H9 (cell line): Measurements from ENCODE around the gene SEMA6A. TPM values are rescaled to one million over a fixed set of nuclear protein-coding genes. Genes with fewer than 3 reads are reported as not detected.

ENCODE experiments used
- DNase-seq: peaks from one replicate; pipeline ENCODE4 v3.0.0-alpha.2; 2017
- H2AFZ ChIP-seq: one replicate; pipeline ENCODE4 v1.6.1; 2013; ENCODE audit warnings: mild to moderate bottlenecking, low read length, control low read depth, moderate library complexity
- H2AK5ac ChIP-seq: 2 replicates; pipeline ENCODE4 v1.6.1; 2013; ENCODE audit warnings: low read length, control low read depth, mixed read lengths; ENCODE audit not compliant: insufficient read length
- H2BK120ac ChIP-seq: one replicate; pipeline ENCODE4 v1.6.1; 2013; ENCODE audit warnings: low read depth, mild to moderate bottlenecking, low read length, control low read depth, inconsistent platforms; ENCODE audit not compliant: poor library complexity, severe bottlenecking
- H2BK12ac ChIP-seq: 2 replicates; pipeline ENCODE4 v1.6.1; 2013; ENCODE audit warnings: low read length, control low read depth, mixed read lengths, low read depth; ENCODE audit not compliant: insufficient read length
- H2BK15ac ChIP-seq: 2 replicates; pipeline ENCODE4 v1.6.1; 2013; ENCODE audit warnings: low read depth, low read length, control low read depth
- H2BK20ac ChIP-seq: one replicate; pipeline ENCODE4 v1.6.1; 2013; ENCODE audit warnings: low read depth, mild to moderate bottlenecking, low read length, control low read depth, inconsistent platforms; ENCODE audit not compliant: poor library complexity, severe bottlenecking
- H2BK5ac ChIP-seq: 2 replicates; pipeline ENCODE4 v1.6.1; 2013; ENCODE audit warnings: low read length, control low read depth, mixed read lengths; ENCODE audit not compliant: insufficient read length
- H3K14ac ChIP-seq: 2 replicates; pipeline ENCODE4 v1.6.1; 2013; ENCODE audit warnings: low read length, control low read depth; ENCODE audit not compliant: insufficient read depth
- H3K18ac ChIP-seq: 2 replicates; pipeline ENCODE4 v1.6.1; 2013; ENCODE audit warnings: low read depth, mild to moderate bottlenecking, mixed read lengths, low read length, control low read depth; ENCODE audit not compliant: insufficient read length
- H3K23ac ChIP-seq: 2 replicates; pipeline ENCODE4 v1.6.1; 2013; ENCODE audit warnings: low read length, control low read depth, mixed read lengths, low read depth; ENCODE audit not compliant: insufficient read length
- H3K23me2 ChIP-seq: 2 replicates; pipeline ENCODE4 v1.6.1; 2013; ENCODE audit warnings: low read depth, mild to moderate bottlenecking, mixed read lengths, low read length, control low read depth; ENCODE audit not compliant: insufficient read length, poor library complexity, severe bottlenecking
- H3K27ac ChIP-seq: 2 replicates; pipeline ENCODE4 v1.5.1; 2013; ENCODE audit warnings: low read length, control low read depth, mixed read lengths, low read depth; ENCODE audit not compliant: insufficient read length
- H3K27me3 ChIP-seq: 2 replicates; pipeline ENCODE4 v1.6.1; 2013; ENCODE audit warnings: low read length, control low read depth, inconsistent platforms; ENCODE audit not compliant: insufficient read depth
- H3K4ac ChIP-seq: 2 replicates; pipeline ENCODE4 v1.6.1; 2013; ENCODE audit warnings: low read depth, mild to moderate bottlenecking, control low read depth, inconsistent platforms, low read length, moderate library complexity
- H3K4me1 ChIP-seq: 2 replicates; pipeline ENCODE4 v1.6.1; 2013; ENCODE audit warnings: low read length, control low read depth, inconsistent platforms; ENCODE audit not compliant: insufficient read depth
- H3K4me2 ChIP-seq: 2 replicates; pipeline ENCODE4 v1.6.1; 2013; ENCODE audit warnings: low read length, control low read depth, mixed read lengths; ENCODE audit not compliant: insufficient read length, insufficient read depth
- H3K56ac ChIP-seq: 2 replicates; pipeline ENCODE4 v1.6.1; 2013; ENCODE audit warnings: low read depth, mild to moderate bottlenecking, mixed read lengths, low read length, control low read depth; ENCODE audit not compliant: insufficient read length
- H3K79me1 ChIP-seq: 2 replicates; pipeline ENCODE4 v1.6.1; 2013; ENCODE audit warnings: low read depth, mild to moderate bottlenecking, moderate library complexity, low read length, control low read depth, inconsistent platforms; ENCODE audit not compliant: insufficient read depth, poor library complexity, severe bottlenecking
- H3K79me2 ChIP-seq: 2 replicates; pipeline ENCODE4 v1.6.1; 2013; ENCODE audit warnings: low read length, control low read depth, inconsistent platforms; ENCODE audit not compliant: insufficient read depth
- H3K9ac ChIP-seq: 2 replicates; pipeline ENCODE4 v1.6.1; 2013; ENCODE audit warnings: low read length, control low read depth, mixed read lengths; ENCODE audit not compliant: insufficient read length; ENCODE audit errors: extremely low read depth
- H3K9me3 ChIP-seq: one replicate; pipeline ENCODE4 v1.6.1; 2013; ENCODE audit warnings: low read depth, low read length, inconsistent platforms; ENCODE audit not compliant: control insufficient read depth
- H3T11ph ChIP-seq: one replicate; pipeline ENCODE4 v1.6.1; 2013; ENCODE audit warnings: mild to moderate bottlenecking, low read length, control low read depth, inconsistent platforms
- H4K20me1 ChIP-seq: one replicate; pipeline ENCODE4 v1.6.1; 2013; ENCODE audit not compliant: control insufficient read depth, insufficient read length, insufficient read depth
- H4K5ac ChIP-seq: 2 replicates; pipeline ENCODE4 v1.6.1; 2013; ENCODE audit warnings: low read depth, mild to moderate bottlenecking, mixed read lengths, low read length, control low read depth; ENCODE audit not compliant: insufficient read length
- H4K8ac ChIP-seq: replicated peaks from 2 replicates; pipeline ENCODE4 v1.6.1; 2013; ENCODE audit warnings: low read length, control low read depth, mixed read lengths, low read depth; ENCODE audit not compliant: insufficient read length
- H4K91ac ChIP-seq: 2 replicates; pipeline ENCODE4 v1.6.1; 2013; ENCODE audit warnings: low read depth, mild to moderate bottlenecking, moderate library complexity, mixed read lengths, low read length, control low read depth; ENCODE audit not compliant: insufficient read length
- H3K27ac Mint-ChIP-seq, 3 experiments: 2 replicates in 2 of 3; 3 replicates in 1 of 3; pipeline ENCODE4 v1.8.0; 2020 to 2021; ENCODE audit warnings: mixed read lengths in 3 of 3, mild to moderate bottlenecking in 1 of 3, moderate library complexity in 1 of 3
- H3K27me3 Mint-ChIP-seq: 2 replicates; pipeline ENCODE4 v1.8.0; 2021; ENCODE audit warnings: low read depth, mild to moderate bottlenecking, moderate library complexity, mixed read lengths
- H3K36me3 Mint-ChIP-seq, 3 experiments: 2 replicates in 2 of 3; 3 replicates in 1 of 3; pipeline ENCODE4 v1.8.0; 2020 to 2021; ENCODE audit warnings: low read depth in 3 of 3, mixed read lengths in 3 of 3; ENCODE audit not compliant: insufficient read depth in 1 of 3
- H3K4me1 Mint-ChIP-seq, 2 experiments: 2 replicates each; pipeline ENCODE4 v1.8.0; 2020; ENCODE audit warnings: mixed read lengths in 2 of 2
- H3K4me3 Mint-ChIP-seq, 2 experiments: 2 replicates in 1 of 2; 3 replicates in 1 of 2; pipeline ENCODE4 v1.8.0; 2020 to 2021; ENCODE audit warnings: mild to moderate bottlenecking in 2 of 2, mixed read lengths in 2 of 2, moderate library complexity in 1 of 2
- H3K9me3 Mint-ChIP-seq, 2 experiments: 2 replicates in 1 of 2; 3 replicates in 1 of 2; pipeline ENCODE4 v1.8.0; 2020; ENCODE audit warnings: mild to moderate bottlenecking in 2 of 2, mixed read lengths in 2 of 2, moderate library complexity in 1 of 2
- WGBS: extraction: QIAGEN DNeasy Blood & Tissue Kit; methylation state at CpG from one replicate; pipeline ENCODE4 v1.1.7; 2013; ENCODE audit warnings: missing lambda C conversion rate, low lambda C conversion rate, mixed read lengths; ENCODE audit not compliant: insufficient read length; ENCODE audit errors: extremely low coverage; 5-methylcytosine and 5-hydroxymethylcytosine counted together
- total RNA-seq: library from RNA; stranded (reverse); gene quantifications from 2 replicates; pipeline ENCODE4 v1.2.1, GENCODE V29; 2021
- TF ChIP-seq, protein P1 (sequence below): fragments of 200-600 bp; sonication (generic); conservative IDR thresholded peaks from 3 replicates; pipeline ENCODE4 v1.8.0; 2021; ENCODE audit warnings: antibody characterized with exemption, mild to moderate bottlenecking

The SEMA6A gene
- total RNA-seq, 1 experiment from 2014 or later, result 354 TPM

DNA sequence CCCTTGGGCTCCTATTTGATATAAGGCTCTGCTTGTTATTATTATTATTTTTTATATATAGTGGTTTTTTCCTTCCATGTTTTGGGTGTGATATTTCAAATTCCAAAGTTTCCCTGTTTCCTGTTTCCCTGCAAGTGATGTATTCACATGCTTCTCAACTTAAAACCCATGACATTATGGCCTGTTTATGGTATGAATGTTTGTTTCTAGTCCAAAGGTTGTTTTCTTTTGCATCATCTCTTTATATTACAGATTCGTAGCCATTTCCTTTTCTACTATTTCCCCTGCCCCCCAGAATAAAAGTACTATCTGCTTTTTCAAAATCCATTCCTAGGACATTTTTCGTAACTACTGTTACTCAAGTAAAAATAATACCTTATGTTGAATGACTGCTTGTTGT lies 7.5 kb downstream of the SEMA6A start:
- Histone ChIP-seq H3K18ac (no peak overlapping the region), H3K4ac (no peak overlapping the region), H2BK120ac (no peak overlapping the region), H2AK5ac (no peak overlapping the region), H2BK12ac (no peak overlapping the region), H3K9me3 (no peaks in the 10 kb centered on the region), H4K8ac (no peak overlapping the region), H2BK20ac (no peak overlapping the region), H4K5ac (no peak overlapping the region), H3K56ac (no peak overlapping the region), H4K20me1 (no peaks in the 10 kb centered on the region), H3K23me2 (peaks cover 2% of the 10 kb centered on the region), H3K14ac (no peak overlapping the region), H2AFZ (no peak overlapping the region), H3K4me2 (peak overlapping the region; percentile 59), H2BK15ac (no peak overlapping the region), H3K4me1 (peaks cover 37% of the 10 kb centered on the region), H3K9ac (no peak overlapping the region), H4K91ac (no peak overlapping the region), H3T11ph (no peak overlapping the region), H3K23ac (no peak overlapping the region), H3K79me1 (peaks cover 2% of the 10 kb centered on the region), H3K27me3 (no peaks in the 10 kb centered on the region), H3K27ac (no peak overlapping the region), H3K79me2 (peaks cover 97% of the 10 kb centered on the region), H2BK5ac (no peak overlapping the region)
- WGBS, result no CpG with 5 or more reads among the region's 2 CpGs
- peak overlapping the region in 1 of 3 experiments; percentile 29; a peak in 1 of 7 replicates for H3K27ac Mint-ChIP-seq
- no peaks in the 10 kb centered on the region for H3K9me3 Mint-ChIP-seq
- peaks cover 87 to 88% of the 10 kb centered on the region in 2 experiments for H3K4me1 Mint-ChIP-seq
- no peak for DNase-seq
- TF ChIP-seq, protein P1, sequence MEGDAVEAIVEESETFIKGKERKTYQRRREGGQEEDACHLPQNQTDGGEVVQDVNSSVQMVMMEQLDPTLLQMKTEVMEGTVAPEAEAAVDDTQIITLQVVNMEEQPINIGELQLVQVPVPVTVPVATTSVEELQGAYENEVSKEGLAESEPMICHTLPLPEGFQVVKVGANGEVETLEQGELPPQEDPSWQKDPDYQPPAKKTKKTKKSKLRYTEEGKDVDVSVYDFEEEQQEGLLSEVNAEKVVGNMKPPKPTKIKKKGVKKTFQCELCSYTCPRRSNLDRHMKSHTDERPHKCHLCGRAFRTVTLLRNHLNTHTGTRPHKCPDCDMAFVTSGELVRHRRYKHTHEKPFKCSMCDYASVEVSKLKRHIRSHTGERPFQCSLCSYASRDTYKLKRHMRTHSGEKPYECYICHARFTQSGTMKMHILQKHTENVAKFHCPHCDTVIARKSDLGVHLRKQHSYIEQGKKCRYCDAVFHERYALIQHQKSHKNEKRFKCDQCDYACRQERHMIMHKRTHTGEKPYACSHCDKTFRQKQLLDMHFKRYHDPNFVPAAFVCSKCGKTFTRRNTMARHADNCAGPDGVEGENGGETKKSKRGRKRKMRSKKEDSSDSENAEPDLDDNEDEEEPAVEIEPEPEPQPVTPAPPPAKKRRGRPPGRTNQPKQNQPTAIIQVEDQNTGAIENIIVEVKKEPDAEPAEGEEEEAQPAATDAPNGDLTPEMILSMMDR, result no peak
- peaks cover 28 to 60% (median 28%) of the 10 kb centered on the region in 3 experiments for H3K36me3 Mint-ChIP-seq
- H3K27me3 Mint-ChIP-seq, result no peaks in the 10 kb centered on the region
- H3K4me3 Mint-ChIP-seq, result peak overlapping the region in 1 of 2 experiments; percentile 68; a peak in 3 of 5 replicates
